Gastroesophageal sphincter (tissue), 3 donors: ENCODE measurements around the gene RNF150.

Source experiments
- POLR2A ChIP-seq, 2 donors: fragments of 450-650 bp; IDR thresholded peaks; one replicate each; pipeline ENCODE4 v1.6.1; 2017; ENCODE audit warnings: antibody characterized with exemption in 2 of 2, mild to moderate bottlenecking in 2 of 2, moderate library complexity in 1 of 2
- POLR2AphosphoS5 ChIP-seq: sonication (generic); formaldehyde crosslinking; IDR thresholded peaks from one replicate; pipeline ENCODE4 v1.6.1; 2017; ENCODE audit warnings: antibody characterized with exemption
- TF ChIP-seq, protein P1 (sequence below), 4 experiments: fragments of 200-600 bp in 2 of 4; fragments of 450-650 bp in 2 of 4; sonication (generic) in 1 of 4; IDR thresholded peaks; one replicate each; pipeline ENCODE4 v1.5.1; 2017 to 2019; ENCODE audit warnings: antibody characterized with exemption in 4 of 4, mild to moderate bottlenecking in 2 of 4, moderate library complexity in 2 of 4

DNA sequence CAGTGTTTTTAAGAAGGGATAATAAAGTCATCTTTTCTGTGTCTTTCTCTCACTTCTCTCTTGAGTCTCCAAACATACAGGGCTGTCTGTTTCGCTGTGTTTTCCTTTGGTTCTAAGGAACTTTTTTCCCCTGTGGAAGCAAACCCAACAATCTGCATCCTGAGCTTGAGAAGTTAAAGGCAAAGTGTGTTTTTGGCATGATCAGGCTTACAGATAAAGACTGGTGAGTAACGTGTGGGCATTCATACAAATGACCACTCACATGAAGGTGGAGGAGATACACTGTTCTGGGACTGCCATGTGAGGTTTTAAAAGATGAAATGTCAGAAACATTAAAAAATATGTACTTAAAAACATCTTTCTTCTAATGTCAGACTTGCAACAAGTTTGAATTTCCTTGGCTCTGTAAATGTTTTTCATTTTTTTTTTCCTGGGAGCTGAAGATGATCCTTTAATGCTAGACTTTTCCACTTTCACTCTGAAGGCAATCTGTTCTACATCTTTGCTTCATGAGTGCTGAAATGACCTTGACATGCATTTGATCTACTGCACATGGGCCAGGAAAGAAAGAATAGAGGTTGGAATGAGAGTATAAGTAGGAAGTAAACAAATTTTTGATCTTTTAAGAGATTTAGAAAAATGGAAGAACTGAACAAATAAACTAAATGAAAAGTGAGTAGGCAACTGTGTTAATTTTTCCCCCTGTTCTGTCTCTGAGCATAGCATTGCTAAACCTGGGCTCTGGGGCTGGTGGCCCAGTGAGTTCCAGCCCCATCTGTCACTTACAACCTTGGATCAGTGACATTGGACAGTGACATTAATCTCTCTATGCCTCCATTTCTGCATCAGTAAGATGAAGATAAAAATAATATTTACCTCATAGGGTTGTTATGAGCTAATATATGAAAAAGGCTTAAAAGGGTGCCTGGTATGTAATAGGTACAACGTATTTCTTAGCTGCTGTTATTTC lies 226.0 kb downstream of the RNF150 start:
- TF ChIP-seq, protein P1, sequence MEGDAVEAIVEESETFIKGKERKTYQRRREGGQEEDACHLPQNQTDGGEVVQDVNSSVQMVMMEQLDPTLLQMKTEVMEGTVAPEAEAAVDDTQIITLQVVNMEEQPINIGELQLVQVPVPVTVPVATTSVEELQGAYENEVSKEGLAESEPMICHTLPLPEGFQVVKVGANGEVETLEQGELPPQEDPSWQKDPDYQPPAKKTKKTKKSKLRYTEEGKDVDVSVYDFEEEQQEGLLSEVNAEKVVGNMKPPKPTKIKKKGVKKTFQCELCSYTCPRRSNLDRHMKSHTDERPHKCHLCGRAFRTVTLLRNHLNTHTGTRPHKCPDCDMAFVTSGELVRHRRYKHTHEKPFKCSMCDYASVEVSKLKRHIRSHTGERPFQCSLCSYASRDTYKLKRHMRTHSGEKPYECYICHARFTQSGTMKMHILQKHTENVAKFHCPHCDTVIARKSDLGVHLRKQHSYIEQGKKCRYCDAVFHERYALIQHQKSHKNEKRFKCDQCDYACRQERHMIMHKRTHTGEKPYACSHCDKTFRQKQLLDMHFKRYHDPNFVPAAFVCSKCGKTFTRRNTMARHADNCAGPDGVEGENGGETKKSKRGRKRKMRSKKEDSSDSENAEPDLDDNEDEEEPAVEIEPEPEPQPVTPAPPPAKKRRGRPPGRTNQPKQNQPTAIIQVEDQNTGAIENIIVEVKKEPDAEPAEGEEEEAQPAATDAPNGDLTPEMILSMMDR (IDR thresholded peaks at IDR 0.05) = no peak
- TF ChIP-seq POLR2AphosphoS5 = no peak
- no peak for TF ChIP-seq POLR2A (IDR thresholded peaks at IDR 0.05)
